ENCODE data around the gene RDH11.
"Not testable (repeated sequence)": the region's sequence is repeated elsewhere in the genome, so short reads cannot be mapped to it uniquely, and the experiment has no call there.

The RDH11 gene

GRCh38 chr14:67719866-67720265, 24.3 kb upstream of the RDH11 start:
- TF ChIP-seq, protein P1, sequence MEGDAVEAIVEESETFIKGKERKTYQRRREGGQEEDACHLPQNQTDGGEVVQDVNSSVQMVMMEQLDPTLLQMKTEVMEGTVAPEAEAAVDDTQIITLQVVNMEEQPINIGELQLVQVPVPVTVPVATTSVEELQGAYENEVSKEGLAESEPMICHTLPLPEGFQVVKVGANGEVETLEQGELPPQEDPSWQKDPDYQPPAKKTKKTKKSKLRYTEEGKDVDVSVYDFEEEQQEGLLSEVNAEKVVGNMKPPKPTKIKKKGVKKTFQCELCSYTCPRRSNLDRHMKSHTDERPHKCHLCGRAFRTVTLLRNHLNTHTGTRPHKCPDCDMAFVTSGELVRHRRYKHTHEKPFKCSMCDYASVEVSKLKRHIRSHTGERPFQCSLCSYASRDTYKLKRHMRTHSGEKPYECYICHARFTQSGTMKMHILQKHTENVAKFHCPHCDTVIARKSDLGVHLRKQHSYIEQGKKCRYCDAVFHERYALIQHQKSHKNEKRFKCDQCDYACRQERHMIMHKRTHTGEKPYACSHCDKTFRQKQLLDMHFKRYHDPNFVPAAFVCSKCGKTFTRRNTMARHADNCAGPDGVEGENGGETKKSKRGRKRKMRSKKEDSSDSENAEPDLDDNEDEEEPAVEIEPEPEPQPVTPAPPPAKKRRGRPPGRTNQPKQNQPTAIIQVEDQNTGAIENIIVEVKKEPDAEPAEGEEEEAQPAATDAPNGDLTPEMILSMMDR (IDR thresholded peaks at IDR 0.05; ENCODE audit: insufficient read depth, low read depth, low read length, missing control alignments) = no peak
- no peak overlapping the region for H3K4me3 ChIP-seq (ENCODE audit: low read length)
- DNase-seq (ENCODE audit: low read depth) = peak; percentile 17

GRCh38 chr14:67719385-67719784, 23.8 kb upstream of the RDH11 start:
- not testable (repeated sequence) for DNase-seq (ENCODE audit: low read depth); H3K4me3 ChIP-seq (ENCODE audit: low read length)

DNA sequence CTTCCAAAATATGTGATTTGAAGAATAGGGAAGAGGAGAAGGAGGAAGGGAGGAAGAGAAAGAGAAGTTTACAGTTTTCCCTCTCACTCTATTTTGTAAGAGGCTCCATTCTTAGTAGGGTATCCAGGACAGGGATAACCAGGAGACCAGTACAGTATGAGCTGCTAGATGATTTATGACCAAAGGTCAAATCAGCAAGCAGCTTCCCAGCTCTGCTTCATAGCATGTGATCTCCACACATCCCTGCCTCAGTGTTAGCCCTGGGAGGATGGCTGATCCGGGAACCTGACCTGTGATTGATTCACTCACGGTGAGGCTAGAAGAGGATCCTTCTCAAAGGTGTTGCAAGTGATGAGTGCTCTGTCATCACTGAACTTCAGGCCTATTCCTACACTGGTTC, 22.7 kb upstream of the RDH11 start:
- no peak for DNase-seq (ENCODE audit: low read depth)
- TF ChIP-seq, protein P1 (IDR thresholded peaks at IDR 0.05; ENCODE audit: insufficient read depth, low read depth, low read length, missing control alignments) = no peak
- no peak overlapping the region for H3K4me3 ChIP-seq (ENCODE audit: low read length)

DNA sequence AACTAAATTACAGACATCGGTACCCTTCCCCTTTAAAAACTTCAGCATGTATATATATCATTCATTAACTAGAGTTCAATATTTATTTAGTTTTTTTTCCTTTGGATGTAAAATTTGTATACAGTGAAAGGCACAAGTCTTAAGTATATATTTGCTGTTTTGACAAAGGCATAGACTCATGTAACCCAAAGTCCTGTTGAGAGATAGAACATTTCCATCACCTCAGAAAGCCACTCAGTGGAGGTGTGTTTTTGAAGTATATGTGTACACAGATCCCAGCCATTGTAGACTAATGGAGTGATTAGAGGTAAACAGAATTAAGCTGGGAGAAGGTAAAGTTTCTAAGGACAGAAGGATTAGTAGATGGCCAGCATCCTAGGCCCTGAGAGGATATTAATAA, 21.5 kb upstream of the RDH11 start:
- no peak for DNase-seq (ENCODE audit: low read depth)
- TF ChIP-seq, protein P1 (IDR thresholded peaks at IDR 0.05; ENCODE audit: insufficient read depth, low read depth, low read length, missing control alignments) = no peak
- no peak overlapping the region for H3K4me3 ChIP-seq (ENCODE audit: low read length)

DNA sequence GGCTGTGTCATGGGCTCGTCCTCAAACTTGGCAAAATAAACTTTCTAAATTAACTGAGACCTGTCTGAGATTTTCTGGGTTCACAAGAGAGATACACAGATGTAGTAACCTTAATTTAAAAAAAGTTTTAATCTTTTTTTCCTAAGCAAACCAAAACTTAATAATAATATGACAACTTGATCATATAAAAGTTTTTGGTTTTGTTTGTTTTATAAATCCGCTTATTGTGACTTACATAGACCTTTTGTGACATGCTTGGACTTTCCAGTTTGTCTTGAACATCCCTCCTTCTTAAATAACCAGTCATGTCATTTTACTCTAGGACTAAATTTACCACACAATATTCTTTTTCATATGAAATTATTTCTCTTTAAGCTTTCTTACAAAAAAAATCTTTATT, 14.6 kb upstream of the RDH11 start:
- TF ChIP-seq, protein P1 (IDR thresholded peaks at IDR 0.05; ENCODE audit: insufficient read depth, low read depth, low read length, missing control alignments) = no peak
- H3K4me3 ChIP-seq (ENCODE audit: low read length) = no peak overlapping the region
- no peak for DNase-seq (ENCODE audit: low read depth)

- H3K4me3 ChIP-seq (ENCODE audit: low read length); DNase-seq (ENCODE audit: low read depth): not testable (repeated sequence)
These were observed 14.2 kb upstream of the RDH11 start for GRCh38 chr14:67709796-67710195.

DNA sequence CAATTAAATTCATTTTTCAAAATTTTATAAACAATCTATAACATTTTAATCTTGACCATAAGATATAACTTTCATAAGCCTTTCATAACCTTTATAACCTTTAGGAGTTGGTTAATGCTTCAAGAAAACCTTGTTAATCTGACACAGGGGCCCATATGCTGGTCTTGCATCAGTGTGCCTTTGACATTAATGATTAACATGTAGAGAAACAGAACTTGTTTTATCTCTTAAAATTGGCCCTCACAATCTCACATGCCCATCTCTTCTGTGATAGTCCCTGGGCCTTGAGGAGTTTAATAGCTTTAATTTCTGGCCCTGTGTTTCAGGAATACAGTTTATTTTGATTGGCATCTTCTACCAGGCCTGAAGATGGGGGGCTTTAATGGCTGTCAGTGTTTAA, 13.8 kb upstream of the RDH11 start:
- not testable (repeated sequence) for DNase-seq (ENCODE audit: low read depth); H3K4me3 ChIP-seq (ENCODE audit: low read length)

GRCh38 chr14:67705211-67705610, 9.6 kb upstream of the RDH11 start:
- DNase-seq (ENCODE audit: low read depth) = peak; percentile 80
- no peak overlapping the region for H3K4me3 ChIP-seq (ENCODE audit: low read length)
- TF ChIP-seq, protein P1 (IDR thresholded peaks at IDR 0.05; ENCODE audit: insufficient read depth, low read depth, low read length, missing control alignments) = no peak

- TF ChIP-seq, protein P1 (IDR thresholded peaks at IDR 0.05; ENCODE audit: insufficient read depth, low read depth, low read length, missing control alignments) = peak; percentile 87
- DNase-seq (ENCODE audit: low read depth) = peak; percentile 74
- H3K4me3 ChIP-seq (ENCODE audit: low read length) = no peak overlapping the region
These were observed 9.0 kb upstream of the RDH11 start for GRCh38 chr14:67704484-67705089.

All from epithelial cell of esophagus (primary cell).